SHP77 treated with DMSO at 0.1 percent for 48 hours (cell line): Measurements from ENCODE around the gene USP17L5.
"Not testable (repeated sequence)": the region's sequence is repeated elsewhere in the genome, so short reads cannot be mapped to it uniquely, and the experiment has no call there.

Experiments
- DNase-seq: peaks from one replicate; lab custom pipeline; 2025; lab: John Stamatoyannopoulos, UW

USP17L5 gene

GRCh38 chr4:9339103-9339502 lies at the start of gene USP17L5:
TSS of gene USP17L5 (plus strand) at chr4:9339403. CDS start at chr4:9339403, 0 bp downstream.
- DNase-seq: not testable (repeated sequence)

GRCh38 chr4:9324191-9324590 lies 15.0 kb upstream of the USP17L5 start:
- not testable (repeated sequence) for DNase-seq

GRCh38 chr4:9324865-9325264 lies 14.3 kb upstream of the USP17L5 start, which contains the start of gene USP17L24:
TSS of gene USP17L24 (plus strand) at chr4:9325165. CDS start at chr4:9325165, 0 bp downstream.
- DNase-seq: not testable (repeated sequence)

- not testable (repeated sequence) for DNase-seq
These were observed 9.6 kb upstream of the USP17L5 start, which contains the start of gene USP17L25 for GRCh38 chr4:9329611-9330010. TSS of gene USP17L25 (plus strand) at chr4:9329911. CDS start at chr4:9329911, 0 bp downstream.

GRCh38 chr4:9334358-9334757 lies 4.8 kb upstream of the USP17L5 start, which contains the start of gene USP17L26:
TSS of gene USP17L26 (plus strand) at chr4:9334658. CDS start at chr4:9334658, 0 bp downstream.
- not testable (repeated sequence) for DNase-seq

- not testable (repeated sequence) for DNase-seq
These were observed 4.6 kb downstream of the USP17L5 start, which contains the start of gene USP17L27 for GRCh38 chr4:9343848-9344247. TSS of gene USP17L27 (plus strand) at chr4:9344148. CDS start at chr4:9344148, 0 bp downstream.

- not testable (repeated sequence) for DNase-seq
These were observed 9.4 kb downstream of the USP17L5 start, which contains the start of gene USP17L28 for GRCh38 chr4:9348593-9348992. TSS of gene USP17L28 (plus strand) at chr4:9348893. CDS start at chr4:9348893, 0 bp downstream.

- DNase-seq: not testable (repeated sequence)
These were observed 11.7 kb downstream of the USP17L5 start for GRCh38 chr4:9350866-9351265.

- not testable (repeated sequence) for DNase-seq
These were observed 14.1 kb downstream of the USP17L5 start, which contains the start of gene USP17L29 for GRCh38 chr4:9353338-9353737. TSS of gene USP17L29 (plus strand) at chr4:9353638. CDS start at chr4:9353638, 0 bp downstream.

GRCh38 chr4:9362829-9363228 lies 23.6 kb downstream of the USP17L5 start, which contains the start of gene USP17L30:
TSS of gene USP17L30 (plus strand) at chr4:9363129. CDS start at chr4:9363129, 0 bp downstream.
- not testable (repeated sequence) for DNase-seq

GRCh38 chr4:9379881-9380280 lies 40.7 kb downstream of the USP17L5 start:
- not testable (repeated sequence) for DNase-seq

GRCh38 chr4:9381012-9381534 lies 41.9 kb downstream of the USP17L5 start:
- DNase-seq: not testable (repeated sequence)

- DNase-seq: no peak
These were observed 44.9 kb downstream of the USP17L5 start for GRCh38 chr4:9384126-9384525.

GRCh38 chr4:9389001-9389400 lies 49.8 kb downstream of the USP17L5 start:
- not testable (repeated sequence) for DNase-seq
